Body of pancreas (tissue), 4 donors: Measurements from ENCODE around the gene FREM3. TPM values are rescaled to one million over a fixed set of nuclear protein-coding genes. Genes with fewer than 3 reads are reported as not detected.
A peak's percentile ranks its signal among the peaks of the same experiment; 100 is the strongest.

Experiments
- ATAC-seq: fragments of 150-250 bp; one replicate; pipeline ENCODE4 v1.9.1; 2016
- DNase-seq, 4 donors: peaks; one replicate each; pipeline ENCODE4 v3.0.0-alpha.2; 2019
- H3K27ac ChIP-seq, 4 donors: fragments of 200-600 bp; sonication (generic); 1 replicate in 3 of 4; 2 replicates in 1 of 4; pipeline versions ENCODE4 v1.5.1 to v1.6.1; 2016 to 2019; ENCODE audit warnings: mild to moderate bottlenecking in 1 of 4, mixed read lengths in 1 of 4, moderate library complexity in 1 of 4
- H3K27me3 ChIP-seq, 2 donors: fragments of 200-600 bp; sonication (generic); one replicate each; pipeline ENCODE4 v1.6.0; 2016; ENCODE audit warnings: mild to moderate bottlenecking in 1 of 2
- H3K36me3 ChIP-seq, 2 donors: fragments of 200-600 bp; sonication (generic); replicated peaks in 1 of 2; 2 replicates each; pipeline ENCODE4 v1.5.1; 2016; ENCODE audit warnings: low read depth in 2 of 2; ENCODE audit not compliant: insufficient read depth in 1 of 2
- H3K4me1 ChIP-seq: fragments of 200-600 bp; sonication (generic); one replicate; pipeline ENCODE4 v1.6.0; 2016
- H3K4me3 ChIP-seq, 2 donors: fragments of 200-600 bp; sonication (generic); 1 replicate in 1 of 2; 2 replicates in 1 of 2; pipeline ENCODE4 v1.5.1; 2016 to 2019
- H3K9me3 ChIP-seq, 3 donors: fragments of 200-600 bp; sonication (generic); 1 replicate in 2 of 3; 2 replicates in 1 of 3; pipeline ENCODE4 v1.5.1; 2016
- POLR2A ChIP-seq, 3 donors: fragments of 450-650 bp; IDR thresholded peaks; one replicate each; pipeline ENCODE4 v1.6.1; 2016; ENCODE audit warnings: antibody characterized with exemption in 3 of 3, mild to moderate bottlenecking in 2 of 3
- WGBS, 2 donors: methylation state at CpG; one replicate each; pipeline ENCODE4 v1.1.5; 2017; 5-methylcytosine and 5-hydroxymethylcytosine counted together
- intact Hi-C: fragments of 100-400 bp; cut with DNase I; formaldehyde crosslinking; loops from one replicate; pipeline ENCODE4 v1.15.1; 2023
- total RNA-seq, 2 donors: library from RNA; depleted of rRNA; stranded (reverse); fragments of >200 nt; gene quantifications; one replicate each; pipeline ENCODE4 v1.1.0, GENCODE V29; 2016
- TF ChIP-seq, protein P1 (sequence below), 7 experiments: fragments of 450-650 bp in 4 of 7; fragments of 200-600 bp in 3 of 7; sonication (generic) in 3 of 7; IDR thresholded peaks; one replicate each; pipeline ENCODE4 v1.5.1; 2016 to 2019; ENCODE audit warnings: antibody characterized with exemption in 7 of 7

Gene FREM3
- total RNA-seq, 2 donors from 2014 or later: not detected

DNA sequence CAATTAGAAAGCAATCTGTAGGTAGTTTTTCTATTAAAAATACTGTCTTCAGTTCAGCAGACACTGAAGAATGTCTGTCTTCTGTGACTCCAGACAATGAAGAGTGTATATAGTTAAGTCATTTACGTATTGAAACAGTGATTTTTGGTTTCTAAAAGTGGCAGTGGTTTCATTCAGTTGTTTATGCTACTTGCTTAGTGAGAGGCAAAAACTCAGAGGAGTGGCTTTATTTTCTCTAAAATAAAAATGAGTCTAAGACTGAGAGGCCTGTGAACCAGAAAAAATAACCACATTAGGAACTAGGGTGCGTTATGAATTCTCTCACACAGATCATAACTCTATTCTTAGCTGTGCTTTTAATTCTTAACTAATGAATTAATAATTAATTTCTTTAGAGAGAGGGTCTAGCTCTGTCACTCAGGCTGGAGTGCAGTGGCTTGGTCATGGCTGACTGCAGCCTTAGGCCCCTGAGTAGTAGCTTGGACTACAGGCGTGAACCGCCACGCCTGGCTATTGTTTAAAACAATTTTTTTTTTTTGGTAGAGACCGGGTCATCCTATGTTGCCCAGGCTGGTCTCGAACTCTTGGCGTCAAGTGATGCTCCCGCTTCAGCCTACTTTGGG is 31.4 kb downstream of the FREM3 start:
- H3K9me3 ChIP-seq: peaks cover 0 to 9% (median 0%) of the 10 kb centered on the region in 3 donors
- no peaks in the 10 kb centered on the region for H3K4me1 ChIP-seq
- ATAC-seq (no peak), DNase-seq (no peak)
- H3K4me3 ChIP-seq: no peak overlapping the region
- no peaks in the 10 kb centered on the region for H3K27me3 ChIP-seq
- WGBS, 2 donors: 87 to 95% methylated on average over 9 of the region's 9 CpGs
- no peak overlapping the region for H3K27ac ChIP-seq
- H3K36me3 ChIP-seq: no peaks in the 10 kb centered on the region
- TF ChIP-seq, protein P1, sequence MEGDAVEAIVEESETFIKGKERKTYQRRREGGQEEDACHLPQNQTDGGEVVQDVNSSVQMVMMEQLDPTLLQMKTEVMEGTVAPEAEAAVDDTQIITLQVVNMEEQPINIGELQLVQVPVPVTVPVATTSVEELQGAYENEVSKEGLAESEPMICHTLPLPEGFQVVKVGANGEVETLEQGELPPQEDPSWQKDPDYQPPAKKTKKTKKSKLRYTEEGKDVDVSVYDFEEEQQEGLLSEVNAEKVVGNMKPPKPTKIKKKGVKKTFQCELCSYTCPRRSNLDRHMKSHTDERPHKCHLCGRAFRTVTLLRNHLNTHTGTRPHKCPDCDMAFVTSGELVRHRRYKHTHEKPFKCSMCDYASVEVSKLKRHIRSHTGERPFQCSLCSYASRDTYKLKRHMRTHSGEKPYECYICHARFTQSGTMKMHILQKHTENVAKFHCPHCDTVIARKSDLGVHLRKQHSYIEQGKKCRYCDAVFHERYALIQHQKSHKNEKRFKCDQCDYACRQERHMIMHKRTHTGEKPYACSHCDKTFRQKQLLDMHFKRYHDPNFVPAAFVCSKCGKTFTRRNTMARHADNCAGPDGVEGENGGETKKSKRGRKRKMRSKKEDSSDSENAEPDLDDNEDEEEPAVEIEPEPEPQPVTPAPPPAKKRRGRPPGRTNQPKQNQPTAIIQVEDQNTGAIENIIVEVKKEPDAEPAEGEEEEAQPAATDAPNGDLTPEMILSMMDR (IDR thresholded peaks at IDR 0.05): no peak
- no peak for TF ChIP-seq POLR2A (IDR thresholded peaks at IDR 0.05)
- intact Hi-C loops: no loop called here

DNA sequence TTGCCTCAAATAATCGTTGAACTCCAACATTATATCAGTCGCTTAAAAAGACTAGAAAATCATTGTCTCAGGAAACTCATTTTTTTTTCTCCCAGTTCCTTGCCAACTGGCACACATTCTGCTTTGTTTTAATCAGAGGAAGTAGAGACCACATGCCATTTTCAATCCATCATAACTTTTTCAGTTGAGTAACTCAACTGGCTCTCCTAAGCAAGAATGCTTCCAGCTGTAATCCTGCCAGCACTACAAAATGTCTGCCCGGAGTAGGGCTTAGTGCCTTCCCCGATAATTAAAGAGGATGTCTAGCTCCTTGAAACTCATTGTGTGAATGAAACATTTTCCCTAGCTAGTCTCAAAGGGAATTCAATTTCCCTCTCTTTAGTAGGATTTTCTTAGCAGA is 33.0 kb downstream of the FREM3 start:
- DNase-seq: peak; percentile 21 to 59 (median 47)
- no peak for TF ChIP-seq POLR2A (IDR thresholded peaks at IDR 0.05)
- no peaks in the 10 kb centered on the region for H3K27me3 ChIP-seq
- WGBS, 2 donors: 34 to 46% methylated on average over 4 of the region's 4 CpGs
- H3K4me3 ChIP-seq: no peak overlapping the region
- no peaks in the 10 kb centered on the region for H3K9me3 ChIP-seq
- no peaks in the 10 kb centered on the region for H3K4me1 ChIP-seq
- peak; percentile 71 for ATAC-seq
- no peaks in the 10 kb centered on the region for H3K36me3 ChIP-seq
- H3K27ac ChIP-seq: no peak overlapping the region
- intact Hi-C loops: no loop called here

DNA sequence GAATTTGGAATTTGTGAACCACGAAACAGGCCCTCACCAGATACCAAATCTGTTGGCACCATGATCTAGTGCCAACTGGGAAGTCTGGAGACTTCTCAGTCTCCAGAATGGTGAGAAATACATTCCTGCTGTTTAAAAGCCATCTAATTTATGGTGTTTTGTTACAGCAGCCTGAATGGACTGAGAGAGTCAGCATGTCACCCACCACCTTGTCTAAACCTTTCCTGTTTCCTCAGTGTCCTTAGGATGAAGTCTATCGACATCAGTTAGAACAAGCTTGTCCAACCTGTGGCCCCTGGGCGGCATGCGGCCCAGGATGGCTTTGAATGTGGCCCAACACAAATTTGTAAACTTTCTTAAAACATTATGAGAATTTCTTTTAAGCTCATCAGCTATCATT is 42.1 kb downstream of the FREM3 start:
- TF ChIP-seq, protein P1 (IDR thresholded peaks at IDR 0.05): no peak
- TF ChIP-seq POLR2A (IDR thresholded peaks at IDR 0.05): no peak
- Histone ChIP-seq H3K27me3 (no peaks in the 10 kb centered on the region), H3K4me1 (no peaks in the 10 kb centered on the region), H3K36me3 (no peaks in the 10 kb centered on the region), H3K27ac (no peak overlapping the region), H3K4me3 (no peak overlapping the region), H3K9me3 (no peaks in the 10 kb centered on the region)
- whole genome bisulfite sequencing, 2 donors: 94 to 97% methylated on average over 4 of the region's 4 CpGs
- DNase-seq: no peak
- ATAC-seq: no peak
- intact Hi-C loops: no loop called here

DNA sequence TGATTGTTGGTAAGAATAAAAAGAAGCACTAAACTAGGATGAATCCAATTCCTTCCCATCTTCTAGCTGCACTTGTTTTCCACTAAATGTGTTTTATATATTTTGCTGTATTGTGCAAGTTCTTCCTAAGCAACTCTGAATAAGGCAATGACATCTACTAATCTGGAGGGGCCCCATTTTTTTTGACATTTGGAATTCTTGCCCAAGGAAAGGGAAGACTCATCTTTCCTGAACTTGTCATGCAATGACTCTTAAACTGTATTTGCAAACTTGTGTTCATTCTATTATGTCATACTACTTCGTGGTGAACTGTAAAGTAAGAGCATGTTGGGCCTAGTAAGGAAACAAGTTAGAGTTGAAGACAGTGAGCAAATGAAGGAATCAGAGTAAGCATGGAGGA is 45.9 kb downstream of the FREM3 start:
- TF ChIP-seq POLR2A (IDR thresholded peaks at IDR 0.05): no peak
- TF ChIP-seq, protein P1 (IDR thresholded peaks at IDR 0.05): no peak
- Histone ChIP-seq H3K36me3 (no peaks in the 10 kb centered on the region), H3K27me3 (no peaks in the 10 kb centered on the region), H3K4me1 (no peaks in the 10 kb centered on the region), H3K27ac (no peak overlapping the region), H3K4me3 (no peak overlapping the region), H3K9me3 (no peaks in the 10 kb centered on the region)
- ATAC-seq (no peak), DNase-seq (no peak)
- WGBS, 2 donors: 62 to 85% methylated on average over 1 of the region's 1 CpG
- intact Hi-C loops: no loop called here

DNA sequence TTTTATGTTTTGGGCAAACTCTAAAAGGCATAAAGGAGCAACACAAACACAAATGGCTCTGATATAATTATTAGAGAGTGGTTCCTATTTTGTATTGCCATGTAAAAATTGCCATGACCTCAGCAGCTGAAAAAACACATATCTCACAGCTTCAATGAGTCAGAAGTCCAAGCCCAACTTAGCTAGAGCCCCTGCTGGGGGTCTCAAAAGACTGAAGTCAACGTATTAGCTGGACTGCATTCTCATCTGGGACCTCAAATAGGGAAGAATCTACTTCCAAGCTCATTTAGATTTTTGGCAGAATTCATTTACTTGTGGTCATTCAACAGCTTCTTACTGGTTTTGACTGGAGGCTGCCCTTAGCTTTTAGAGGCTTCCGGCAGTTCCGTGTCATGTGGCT is 47.4 kb downstream of the FREM3 start:
- Histone ChIP-seq H3K36me3 (no peaks in the 10 kb centered on the region), H3K27ac (no peak overlapping the region), H3K9me3 (peaks cover 0 to 2% (median 0%) of the 10 kb centered on the region in 3 donors), H3K4me3 (no peak overlapping the region), H3K27me3 (no peaks in the 10 kb centered on the region), H3K4me1 (no peaks in the 10 kb centered on the region)
- DNase-seq (no peak), ATAC-seq (no peak)
- WGBS, 2 donors: 90 to 91% methylated on average over 3 of the region's 3 CpGs
- intact Hi-C loops: no loop called here
- TF ChIP-seq POLR2A (IDR thresholded peaks at IDR 0.05): no peak
- TF ChIP-seq, protein P1 (IDR thresholded peaks at IDR 0.05): no peak
